Measurements from ENCODE around the gene H1-8.

The H1-8 gene

GRCh38 chr3:129520960-129521359 lies 22.0 kb upstream of the H1-8 start:
- H3K4me3 ChIP-seq (ENCODE audit: low read length) = no peak overlapping the region
- TF ChIP-seq ZNF274 (IDR thresholded peaks at IDR 0.05; ENCODE audit: low read depth, low read length) = no peak

- no peak for TF ChIP-seq ZNF274 (IDR thresholded peaks at IDR 0.05; ENCODE audit: low read depth, low read length)
- H3K4me3 ChIP-seq (ENCODE audit: low read length) = no peak overlapping the region
Measured at GRCh38 chr3:129521611-129522010, 21.4 kb upstream of the H1-8 start.

GRCh38 chr3:129522953-129523352 lies 20.0 kb upstream of the H1-8 start:
- TF ChIP-seq ZNF274 (IDR thresholded peaks at IDR 0.05; ENCODE audit: low read depth, low read length) = no peak

GRCh38 chr3:129524081-129524480 lies 18.9 kb upstream of the H1-8 start:
- H3K4me3 ChIP-seq (ENCODE audit: low read length) = no peak overlapping the region

More at GRCh38 chr3:129522953-129523352, 20.0 kb upstream of the H1-8 start:
- H3K4me3 ChIP-seq (ENCODE audit: low read length) = no peak overlapping the region

GRCh38 chr3:129525341-129525968 lies 17.5 kb upstream of the H1-8 start:
- no peak overlapping the region for H3K4me3 ChIP-seq (ENCODE audit: low read length)
- TF ChIP-seq ZNF274 (IDR thresholded peaks at IDR 0.05; ENCODE audit: low read depth, low read length) = no peak

More at GRCh38 chr3:129524081-129524480, 18.9 kb upstream of the H1-8 start:
- TF ChIP-seq ZNF274 (IDR thresholded peaks at IDR 0.05; ENCODE audit: low read depth, low read length) = no peak

GRCh38 chr3:129526121-129526900 lies 16.7 kb upstream of the H1-8 start:
- no peak for TF ChIP-seq ZNF274 (IDR thresholded peaks at IDR 0.05; ENCODE audit: low read depth, low read length)
- no peak overlapping the region for H3K4me3 ChIP-seq (ENCODE audit: low read length)

GRCh38 chr3:129527262-129527661 lies 15.7 kb upstream of the H1-8 start:
- no peak overlapping the region for H3K4me3 ChIP-seq (ENCODE audit: low read length)
- TF ChIP-seq ZNF274 (IDR thresholded peaks at IDR 0.05; ENCODE audit: low read depth, low read length) = no peak

GRCh38 chr3:129528589-129529100 lies 14.3 kb upstream of the H1-8 start, which contains the start of gene RHO:
RHO (plus strand) TSS chr3:129528639; CDS start chr3:129528734, 95 bp downstream.
- no peak within 1 kb of the TSS for H3K4me3 ChIP-seq (ENCODE audit: low read length)
- no peak for TF ChIP-seq ZNF274 (IDR thresholded peaks at IDR 0.05; ENCODE audit: low read depth, low read length)

GRCh38 chr3:129529436-129530210 lies 13.4 kb upstream of the H1-8 start:
- H3K4me3 ChIP-seq (ENCODE audit: low read length) = no peak overlapping the region
- TF ChIP-seq ZNF274 (IDR thresholded peaks at IDR 0.05; ENCODE audit: low read depth, low read length) = no peak

GRCh38 chr3:129530251-129530791 lies 12.7 kb upstream of the H1-8 start:
- H3K4me3 ChIP-seq (ENCODE audit: low read length) = no peak overlapping the region
- no peak for TF ChIP-seq ZNF274 (IDR thresholded peaks at IDR 0.05; ENCODE audit: low read depth, low read length)

- H3K4me3 ChIP-seq (ENCODE audit: low read length) = no peak overlapping the region
- TF ChIP-seq ZNF274 (IDR thresholded peaks at IDR 0.05; ENCODE audit: low read depth, low read length) = no peak
Measured at GRCh38 chr3:129530821-129531220, 12.2 kb upstream of the H1-8 start.

- no peak overlapping the region for H3K4me3 ChIP-seq (ENCODE audit: low read length)
- no peak for TF ChIP-seq ZNF274 (IDR thresholded peaks at IDR 0.05; ENCODE audit: low read depth, low read length)
Measured at GRCh38 chr3:129531699-129532098, 11.3 kb upstream of the H1-8 start.

GRCh38 chr3:129532261-129532660 lies 10.7 kb upstream of the H1-8 start:
- H3K4me3 ChIP-seq (ENCODE audit: low read length) = no peak overlapping the region
- TF ChIP-seq ZNF274 (IDR thresholded peaks at IDR 0.05; ENCODE audit: low read depth, low read length) = no peak

GRCh38 chr3:129533406-129533805 lies 9.6 kb upstream of the H1-8 start:
- H3K4me3 ChIP-seq (ENCODE audit: low read length) = no peak overlapping the region
- TF ChIP-seq ZNF274 (IDR thresholded peaks at IDR 0.05; ENCODE audit: low read depth, low read length) = no peak
